K562 (cell line): ENCODE results near the gene EML2. TPM values are rescaled to one million over a fixed set of nuclear protein-coding genes. Genes with fewer than 3 reads are reported as not detected.

Experiments used
- CBFB ChIP-seq: sonication (generic); formaldehyde crosslinking; IDR thresholded peaks from 2 replicates; pipeline ENCODE4 v1.4.0; 2020; ENCODE audit warnings: mild to moderate bottlenecking, missing genetic modification reagents
- CHD2 ChIP-seq: IDR thresholded peaks from 2 replicates; pipeline ENCODE4 v1.6.1; 2011; ENCODE audit warnings: low read depth, low read length
- FOS ChIP-seq: IDR thresholded peaks from 3 replicates; pipeline ENCODE4 v1.6.1; 2011; ENCODE audit not compliant: insufficient read length; ENCODE audit errors: extremely low read depth
- FOXP4 ChIP-seq: sonication (generic); formaldehyde crosslinking; IDR thresholded peaks from 2 replicates; pipeline ENCODE4 v1.8.0; 2022; ENCODE audit warnings: mild to moderate bottlenecking, missing genetic modification reagents, borderline replicate concordance
- GABPB2 ChIP-seq: fragments of 250-450 bp; sonication (Bioruptor Pico); conservative IDR thresholded peaks from 2 replicates; pipeline ENCODE4 v1.5.1; 2021; ENCODE audit warnings: mild to moderate bottlenecking
- GMEB1 ChIP-seq: fragments of 250-450 bp; sonication (Bioruptor Pico); IDR thresholded peaks from 2 replicates; pipeline ENCODE4 v1.4.0; 2020; ENCODE audit warnings: mild to moderate bottlenecking
- HOXB6 ChIP-seq: fragments of 250-450 bp; sonication (Bioruptor Pico); IDR thresholded peaks from 2 replicates; pipeline ENCODE4 v1.5.1; 2022; ENCODE audit warnings: mild to moderate bottlenecking, borderline replicate concordance
- KDM1A ChIP-seq, 2 experiments: fragments of 450-650 bp; IDR thresholded peaks; 2 replicates each; pipeline ENCODE4 v1.6.1; 2016; ENCODE audit warnings: mild to moderate bottlenecking in 2 of 2
- PML ChIP-seq: IDR thresholded peaks from 2 replicates; pipeline ENCODE4 v1.6.1; 2012; ENCODE audit warnings: low read length, inconsistent platforms
- RFX7 ChIP-seq: fragments of 250-450 bp; sonication (Bioruptor Pico); IDR thresholded peaks from 2 replicates; pipeline ENCODE4 v1.5.1; 2021; ENCODE audit warnings: mild to moderate bottlenecking
- SNRNP70 ChIP-seq: fragments of 200-400 bp; formaldehyde crosslinking; optimal IDR thresholded peaks from 2 replicates; pipeline ENCODE3; 2017; ENCODE audit warnings: low read depth, low read length
- TEAD1 ChIP-seq, 2 experiments: fragments of 450-650 bp in 1 of 2; sonication (generic) in 1 of 2; formaldehyde crosslinking; IDR thresholded peaks; 2 replicates each; pipeline versions ENCODE4 v1.4.0 to v1.8.0; 2020 to 2022; ENCODE audit warnings: mild to moderate bottlenecking in 2 of 2, missing genetic modification reagents in 1 of 2
- XRCC5 ChIP-seq: fragments of 200-400 bp; formaldehyde crosslinking; IDR thresholded peaks from 2 replicates; pipeline ENCODE4 v1.6.1; 2017; ENCODE audit warnings: low read depth, mild to moderate bottlenecking, low read length
- ZBTB9 ChIP-seq: fragments of 450-650 bp; formaldehyde crosslinking; IDR thresholded peaks from 2 replicates; pipeline ENCODE4 v1.4.0; 2020; ENCODE audit warnings: mild to moderate bottlenecking, moderate library complexity
- ZC3H8 ChIP-seq: fragments of 450-650 bp; IDR thresholded peaks from 2 replicates; pipeline ENCODE4 v1.6.1; 2017
- ZNF277 ChIP-seq: fragments of 250-450 bp; sonication (Bioruptor Pico); IDR thresholded peaks from 2 replicates; pipeline ENCODE4 v1.8.0; 2022; ENCODE audit warnings: inconsistent platforms, mild to moderate bottlenecking, moderate library complexity, borderline replicate concordance
- ZNF449 ChIP-seq: fragments of 250-450 bp; sonication (Bioruptor Pico); IDR thresholded peaks from 2 replicates; pipeline ENCODE4 v1.8.0; 2022; ENCODE audit warnings: moderate library complexity, mild to moderate bottlenecking, inconsistent platforms
- ZNF551 ChIP-seq: fragments of 250-450 bp; sonication (Bioruptor Pico); IDR thresholded peaks from 2 replicates; pipeline ENCODE4 v1.5.0; 2021; ENCODE audit warnings: mild to moderate bottlenecking, moderate library complexity
- ZNF740 ChIP-seq, 3 experiments: fragments of 200-800 bp in 1 of 3; sonication (Bioruptor generic) in 1 of 3; sonication (generic) in 1 of 3; formaldehyde crosslinking in 1 of 3; IDR thresholded peaks; 2 replicates each; pipeline versions ENCODE4 v1.6.1 to v1.8.0; 2016 to 2022; ENCODE audit warnings: mild to moderate bottlenecking in 2 of 3, missing compliant biosample characterization in 2 of 3, missing genetic modification characterization in 2 of 3, missing genetic modification reagents in 1 of 3
- polyA plus RNA-seq, 8 experiments: library from polyadenylated mRNA; depleted of rRNA in 4 of 8; stranded (reverse) in 5 of 8; unstranded in 3 of 8; fragments of >200 nt; fragmentation: Nextera tagmentation in 2 of 8; fragmentation: Illumina TruSeq in 1 of 8; extraction: Ambion mirVana in 2 of 8; extraction: Trizol in 1 of 8; gene quantifications; 2 replicates each; pipeline versions ENCODE4 v1.2.1 to v1.2.3, GENCODE V29; 2011 to 2014; ENCODE audit warnings: inconsistent platforms in 1 of 8, missing spikeins in 1 of 8
- total RNA-seq, 7 experiments: library from RNA; depleted of rRNA in 6 of 7; stranded (reverse); fragments of >200 nt in 6 of 7; fragmentation: Illumina TruSeq in 2 of 7; extraction: Trizol in 2 of 7; gene quantifications; 2 replicates each; pipeline versions ENCODE4 v1.2.1 to v1.2.3, GENCODE V29; 2011 to 2021; ENCODE audit warnings: low replicate concordance in 1 of 7

Gene EML2
- total and polyA plus RNA-seq, 9 of the 15 experiments (the other 6 are each of a cell fraction or from before 2014, with no cell fraction given), result 2.6 to 69.6 (median 24.8) TPM

GRCh38 chr19:45667620-45668341, 28.6 kb upstream of the EML2 start, which contains the start of gene GIPR (continued):
- TF ChIP-seq PML (no peak), HOXB6 (CRISPR knock-in tag) (no peak), ZNF551 (CRISPR knock-in tag) (no peak), XRCC5 (peak; percentile 6; the same call in 1 of the 2 replicates), KDM1A (IDR thresholded peaks at IDR 0.05) (0 out of 4 replicates have a peak, but pooled peaks of 1 of the 2 experiments have one; percentile 5), CHD2 (no peak), FOS (no peak), GABPB2 (CRISPR knock-in tag) (no peak), FOXP4 (no peak), ZNF277 (CRISPR knock-in tag) (no peak), ZNF449 (no peak), ZC3H8 (no peak), ZBTB9 (no peak), TEAD1 (CRISPR knock-in tag; IDR thresholded peaks at IDR 0.05) (no peak), CBFB (no peak), RFX7 (CRISPR knock-in tag) (no peak), SNRNP70 (no peak), GMEB1 (CRISPR knock-in tag) (no peak), ZNF740 (CRISPR knock-in tag; IDR thresholded peaks at IDR 0.05) (no peak), ZNF740 (tag; IDR thresholded peaks at IDR 0.05) (no peak)
